Naive thymus-derived CD4-positive, alpha-beta T cell (primary cell): ENCODE measurements around the gene RAP1A. TPM values are rescaled to one million over a fixed set of nuclear protein-coding genes. Genes with fewer than 3 reads are reported as not detected.
A peak's percentile ranks its signal among the peaks of the same experiment; 100 is the strongest.
"Not testable (repeated sequence)": the region's sequence is repeated elsewhere in the genome, so short reads cannot be mapped to it uniquely, and the experiment has no call there.

Experiments used
- ATAC-seq: fragments of 150-1000 bp; cut with Tn5 transposase; 2 replicates; pipeline ENCODE4 v1.10.0; 2021; ENCODE audit warnings: mild to moderate bottlenecking, moderate library complexity
- CTCF ChIA-PET: fragments of 350-600 bp; sonication (Branson Sonifier 250); formaldehyde crosslinking; loops from one replicate; lab custom pipeline; 2021; ENCODE audit warnings: antibody characterized with exemption; lab: Charles Lee
- POLR2A ChIA-PET: fragments of 350-600 bp; sonication (Branson Sonifier 250); formaldehyde crosslinking; loops from one replicate; lab custom pipeline; 2021; ENCODE audit warnings: antibody characterized with exemption, inconsistent platforms; lab: Charles Lee
- DNase-seq, 9 donors: peaks; one replicate each; pipeline versions ENCODE4 v3.0.0 to v3.0.0-alpha.2; 2020 to 2022; ENCODE audit warnings: mixed read lengths in 1 of 9
- H3K27ac ChIP-seq: one replicate; pipeline ENCODE4 v1.7.0; 2013; ENCODE audit warnings: mild to moderate bottlenecking, low read depth, low read length, moderate library complexity
- H3K27me3 ChIP-seq, 2 donors: one replicate each; pipeline ENCODE4 v1.7.0; 2013; ENCODE audit warnings: low read length in 2 of 2, mild to moderate bottlenecking in 2 of 2, moderate library complexity in 2 of 2; ENCODE audit not compliant: control insufficient read depth in 2 of 2, insufficient read depth in 2 of 2
- H3K36me3 ChIP-seq, 3 experiments: 1 replicate in 2 of 3; 2 replicates in 1 of 3; pipeline ENCODE4 v1.7.0; 2013; ENCODE audit warnings: low read length in 3 of 3, mild to moderate bottlenecking in 3 of 3, moderate library complexity in 1 of 3; ENCODE audit not compliant: insufficient read depth in 3 of 3, control insufficient read depth in 2 of 3
- H3K4me1 ChIP-seq, 2 donors: one replicate each; pipeline ENCODE4 v1.7.0; 2013; ENCODE audit warnings: low read length in 2 of 2, mild to moderate bottlenecking in 2 of 2, moderate library complexity in 1 of 2; ENCODE audit not compliant: control insufficient read depth in 2 of 2, insufficient read depth in 2 of 2
- H3K4me3 ChIP-seq: 2 replicates; pipeline ENCODE4 v1.7.0; 2013; ENCODE audit warnings: mild to moderate bottlenecking, low read length
- H3K9me3 ChIP-seq, 3 experiments: 1 replicate in 2 of 3; 2 replicates in 1 of 3; pipeline ENCODE4 v1.7.0; 2013; ENCODE audit warnings: low read length in 3 of 3; ENCODE audit not compliant: control insufficient read depth in 2 of 3
- H3K27ac Mint-ChIP-seq, 9 donors: one replicate each; pipeline ENCODE4 v1.8.0; 2020 to 2022; ENCODE audit warnings: mixed read lengths in 9 of 9, mild to moderate bottlenecking in 8 of 9, moderate library complexity in 5 of 9, inconsistent platforms in 2 of 9
- H3K27me3 Mint-ChIP-seq, 5 donors: one replicate each; pipeline ENCODE4 v1.8.0; 2021 to 2022; ENCODE audit warnings: mixed read lengths in 5 of 5, mild to moderate bottlenecking in 1 of 5
- H3K36me3 Mint-ChIP-seq, 5 donors: one replicate each; pipeline ENCODE4 v1.8.0; 2020 to 2022; ENCODE audit warnings: mixed read lengths in 5 of 5, mild to moderate bottlenecking in 3 of 5, inconsistent platforms in 1 of 5
- H3K4me1 Mint-ChIP-seq, 7 donors: one replicate each; pipeline ENCODE4 v1.8.0; 2020 to 2022; ENCODE audit warnings: mixed read lengths in 7 of 7, mild to moderate bottlenecking in 3 of 7, inconsistent platforms in 1 of 7
- H3K4me3 Mint-ChIP-seq, 10 donors: one replicate each; pipeline ENCODE4 v1.8.0; 2020 to 2022; ENCODE audit warnings: mild to moderate bottlenecking in 10 of 10, mixed read lengths in 10 of 10, moderate library complexity in 6 of 10, inconsistent platforms in 2 of 10
- H3K9me3 Mint-ChIP-seq, 11 donors: one replicate each; pipeline ENCODE4 v1.8.0; 2020 to 2022; ENCODE audit warnings: mixed read lengths in 11 of 11, mild to moderate bottlenecking in 4 of 11, inconsistent platforms in 1 of 11, moderate library complexity in 1 of 11
- intact Hi-C, 2 donors: fragments of 100-400 bp; cut with micrococcal nuclease; formaldehyde crosslinking; loops; one replicate each; pipeline ENCODE4 v1.15.1; 2023
- polyA plus RNA-seq, 2 donors: library from polyadenylated mRNA; unstranded; fragments of 300-500 nt; fragmentation: Illumina TruSeq; gene quantifications; one replicate each; pipeline ENCODE4 v1.2.3, GENCODE V29; 2021
- total RNA-seq, 6 experiments: library from RNA in 5 of 6; stranded (reverse) in 5 of 6; gene quantifications; 1 replicate in 5 of 6; 2 replicates in 1 of 6; pipeline ENCODE4 v1.2.3 and lab custom pipeline; 2021 to 2026

RAP1A gene
- total and polyA plus RNA-seq, 7 experiments from 2014 or later = 37.6 to 183 (median 100) TPM

- ATAC-seq (no peak), DNase-seq (no peak)
- Mint-ChIP-seq H3K4me1 (peaks cover 44 to 74% (median 64%) of the 10 kb centered on the region in 7 donors), H3K36me3 (peaks cover 0 to 17% (median 0%) of the 10 kb centered on the region in 5 donors), H3K27me3 (no peaks in the 10 kb centered on the region), H3K9me3 (peaks cover 0 to 5% (median 0%) of the 10 kb centered on the region in 11 donors), H3K27ac (peak overlapping the region; percentile 73 to 98 (median 87)), H3K4me3 (peak overlapping the region in 8 of 10 donors; percentile 10 to 80 (median 52))
- POLR2A ChIA-PET = interaction anchor here (2.3 to 10.2 kb wide), 3 partner anchors 8 to 15 kb away, joined by 11 to 173 read pairs (median 16); partner anchors contain the start of gene RAP1A
- CTCF ChIA-PET = interaction anchor here (1.1 to 2.0 kb wide), 3 partner anchors 10 to 21 kb away, joined by 3 to 6 read pairs (median 4); no protein-coding TSS in a partner anchor
- intact Hi-C loops = loop anchor here in 1 of 2 donors (2.0 to 10.0 kb wide), 2 partner anchors 97 to 961 kb away; no protein-coding TSS in a partner anchor
- Histone ChIP-seq H3K4me3 (no peak overlapping the region), H3K9me3 (no peaks in the 10 kb centered on the region), H3K27ac (peak overlapping the region; percentile 57), H3K27me3 (no peaks in the 10 kb centered on the region), H3K4me1 (peaks cover 43 to 61% of the 10 kb centered on the region in 2 donors), H3K36me3 (no peaks in the 10 kb centered on the region)
These were observed 14.0 kb upstream of the RAP1A start for GRCh38 chr1:111605576-111605975.

- CTCF ChIA-PET = interaction anchor here (0.6 to 2.0 kb wide), 4 partner anchors 9 to 49 kb away, joined by 3 to 6 read pairs (median 4); no protein-coding TSS in a partner anchor
- H3K4me3 ChIP-seq = peak overlapping the region; percentile 10
- H3K9me3 Mint-ChIP-seq, ATAC-seq, H3K27me3 Mint-ChIP-seq, H3K27me3 ChIP-seq, H3K36me3 ChIP-seq, H3K9me3 ChIP-seq: not testable (repeated sequence)
- POLR2A ChIA-PET = interaction anchor here (0.6 to 10.2 kb wide), 5 partner anchors 11 to 313 kb away, joined by 3 to 173 read pairs (median 3); partner anchors contain the start of gene RAP1A
- intact Hi-C loops = loop anchor here in 1 of 2 donors (10.0 kb wide), 1 partner anchor 962 kb away; no protein-coding TSS in a partner anchor
- H3K27ac ChIP-seq = peak overlapping the region; percentile 57
- H3K4me1 Mint-ChIP-seq = peaks cover 37 to 66% (median 55%) of the 10 kb centered on the region in 7 donors
- peaks cover 0 to 15% (median 0%) of the 10 kb centered on the region in 5 donors for H3K36me3 Mint-ChIP-seq
- H3K4me3 Mint-ChIP-seq = peak overlapping the region in 9 of 10 donors; percentile 21 to 80 (median 61)
- H3K4me1 ChIP-seq = peaks cover 43 to 51% of the 10 kb centered on the region in 2 donors
- peak in 5 of 9 donors; percentile 18 to 32 (median 29) for DNase-seq
- peak overlapping the region; percentile 76 to 91 (median 85) for H3K27ac Mint-ChIP-seq
These were observed 13.0 kb upstream of the RAP1A start for GRCh38 chr1:111606457-111607215.

- intact Hi-C loops = loop anchor here in 1 of 2 donors (10.0 kb wide), 1 partner anchor 964 kb away; no protein-coding TSS in a partner anchor
- H3K4me1 Mint-ChIP-seq = peaks cover 26 to 49% (median 43%) of the 10 kb centered on the region in 7 donors
These were observed 11.1 kb upstream of the RAP1A start for GRCh38 chr1:111608528-111608927.

GRCh38 chr1:111611986-111612385 lies 7.6 kb upstream of the RAP1A start:
- Mint-ChIP-seq H3K27me3 (no peaks in the 10 kb centered on the region), H3K36me3 (peaks cover 0 to 8% (median 0%) of the 10 kb centered on the region in 5 donors), H3K4me1 (peaks cover 27 to 42% (median 33%) of the 10 kb centered on the region in 7 donors), H3K9me3 (no peaks in the 10 kb centered on the region), H3K27ac (no peak overlapping the region), H3K4me3 (no peak overlapping the region)
- Histone ChIP-seq H3K9me3 (no peaks in the 10 kb centered on the region), H3K27ac (no peak overlapping the region), H3K27me3 (no peaks in the 10 kb centered on the region), H3K4me1 (peaks cover 15 to 22% of the 10 kb centered on the region in 2 donors), H3K4me3 (no peak overlapping the region), H3K36me3 (no peaks in the 10 kb centered on the region)
- ATAC-seq = no peak
- ChIA-PET CTCF (interaction anchor here (1.4 to 2.6 kb wide), 2 partner anchors 8 to 12 kb away, joined by 5 to 11 read pairs; no protein-coding TSS in a partner anchor), POLR2A (interaction anchor here (1.0 to 3.2 kb wide), 6 partner anchors 8 to 96 kb away, joined by 3 to 16 read pairs (median 4); partner anchors contain the start of gene RAP1A)
- intact Hi-C loops = loop anchor here in 1 of 2 donors (10.0 kb wide), 1 partner anchor 1003 kb away; the partner anchor contains the start of genes CAPZA1 and ST7L
- no peak for DNase-seq

More at GRCh38 chr1:111608528-111608927, 11.1 kb upstream of the RAP1A start:
- H3K27me3 ChIP-seq, H3K27ac ChIP-seq, H3K4me3 ChIP-seq, H3K36me3 ChIP-seq, DNase-seq, ATAC-seq, POLR2A ChIA-PET, H3K4me3 Mint-ChIP-seq, H3K9me3 ChIP-seq, H3K9me3 Mint-ChIP-seq, H3K27me3 Mint-ChIP-seq: not testable (repeated sequence)
- Mint-ChIP-seq H3K27ac (peak overlapping the region in 1 of 9 donors; percentile 2), H3K36me3 (peaks cover 0 to 10% (median 0%) of the 10 kb centered on the region in 5 donors)
- CTCF ChIA-PET = interaction anchor here (0.6 kb wide), 1 partner anchor 39 kb away, joined by 4 read pairs; no protein-coding TSS in a partner anchor
- peaks cover 30 to 32% of the 10 kb centered on the region in 2 donors for H3K4me1 ChIP-seq

GRCh38 chr1:111615870-111616715 lies 3.5 kb upstream of the RAP1A start:
- Histone ChIP-seq H3K27ac (peak overlapping the region; percentile 53), H3K4me1 (peaks cover 23 to 39% of the 10 kb centered on the region in 2 donors), H3K4me3 (peak overlapping the region; percentile 2), H3K9me3 (no peaks in the 10 kb centered on the region), H3K36me3 (no peaks in the 10 kb centered on the region), H3K27me3 (no peaks in the 10 kb centered on the region)
- ChIA-PET CTCF (interaction anchor here (0.5 to 2.8 kb wide), 11 partner anchors 10 to 402 kb away, joined by 3 to 7 read pairs (median 4); no protein-coding TSS in a partner anchor), POLR2A (interaction anchor here (0.9 to 12.2 kb wide), 11 partner anchors 8 to 111 kb away, joined by 3 to 173 read pairs (median 4); no protein-coding TSS in a partner anchor)
- intact Hi-C loops = loop anchor here (1.0 to 10.0 kb wide), 7 partner anchors 12 to 1279 kb away; partner anchors contain the start of genes CAPZA1 (in 1 of the 2), DENND2D (in 1 of the 2), RBM15 (in 1 of the 2) and ST7L (in 1 of the 2)
- peaks cover 0 to 17% (median 0%) of the 10 kb centered on the region in 5 donors for H3K36me3 Mint-ChIP-seq
- H3K27ac Mint-ChIP-seq = peak overlapping the region; percentile 63 to 92 (median 86)
- peak; percentile 54 for ATAC-seq
- peaks cover 42 to 59% (median 49%) of the 10 kb centered on the region in 7 donors for H3K4me1 Mint-ChIP-seq
- H3K4me3 Mint-ChIP-seq = peak overlapping the region; percentile 39 to 87 (median 74)
- H3K27me3 Mint-ChIP-seq = no peaks in the 10 kb centered on the region
- H3K9me3 Mint-ChIP-seq = peaks cover 0 to 2% (median 0%) of the 10 kb centered on the region in 11 donors
- peak in 6 of 9 donors; percentile 34 to 57 (median 50) for DNase-seq
